IMR-90 (cell line): Measurements from ENCODE around the gene TENT5A. TPM values are rescaled to one million over a fixed set of nuclear protein-coding genes. Genes with fewer than 3 reads are reported as not detected.

Experiments
- ATAC-seq: fragments of 200-7000 bp; cut with Tn5 transposase; 2 replicates; pipeline ENCODE4 v1.9.1; 2020; ENCODE audit warnings: low read depth, mild to moderate bottlenecking, moderate library complexity
- BruUV-seq: library from RNA; stranded (reverse); fragments of 400-500 nt; replicated peaks from 2 replicates; lab custom pipeline; 2021; lab: Mats Ljungman, UMichigan
- CTCF ChIA-PET: fragments of 300-600 bp; formaldehyde crosslinking; extraction: SDS; loops from one replicate; lab custom pipeline; 2021; ENCODE audit warnings: antibody characterized with exemption; lab: Yijun Ruan, JAX
- POLR2A ChIA-PET: fragments of 300-600 bp; sonication (Branson Sonifier 250); formaldehyde crosslinking; loops from one replicate; lab custom pipeline; 2022; ENCODE audit warnings: antibody characterized with exemption; ENCODE audit not compliant: unreplicated experiment; lab: Charles Lee
- DNase-seq: peaks from one replicate; pipeline ENCODE4 v3.0.0; 2013
- H2AFZ ChIP-seq: replicated peaks from 2 replicates; pipeline ENCODE3; 2013; ENCODE audit warnings: low read length, mild to moderate bottlenecking; ENCODE audit not compliant: poor library complexity
- H2AK5ac ChIP-seq: 2 replicates; pipeline ENCODE4 v1.6.1; 2013; ENCODE audit warnings: low read depth, low read length, inconsistent platforms
- H2AK9ac ChIP-seq: replicated peaks from 2 replicates; pipeline ENCODE3; 2013; ENCODE audit warnings: mild to moderate bottlenecking, low read depth, low read length, moderate library complexity; ENCODE audit not compliant: poor library complexity
- H2BK120ac ChIP-seq: 2 replicates; pipeline ENCODE4 v1.6.1; 2013; ENCODE audit warnings: low read depth, low read length, inconsistent platforms
- H2BK15ac ChIP-seq: 3 replicates; pipeline ENCODE4 v1.6.1; 2013; ENCODE audit warnings: low read depth, low read length, inconsistent platforms
- H2BK20ac ChIP-seq: 2 replicates; pipeline ENCODE4 v1.6.1; 2013; ENCODE audit warnings: low read depth, mild to moderate bottlenecking, inconsistent platforms, low read length, moderate library complexity
- H2BK5ac ChIP-seq: 2 replicates; pipeline ENCODE4 v1.6.1; 2013; ENCODE audit warnings: mild to moderate bottlenecking, low read depth, low read length, inconsistent platforms; ENCODE audit not compliant: poor library complexity, severe bottlenecking
- H3K14ac ChIP-seq: replicated peaks from 2 replicates; pipeline ENCODE4 v1.6.1; 2013; ENCODE audit warnings: low read depth, low read length, inconsistent platforms
- H3K18ac ChIP-seq: 2 replicates; pipeline ENCODE4 v1.6.1; 2013; ENCODE audit warnings: low read depth, low read length, control low read depth
- H3K23ac ChIP-seq: 2 replicates; pipeline ENCODE4 v1.6.1; 2013; ENCODE audit warnings: low read depth, low read length, inconsistent platforms
- H3K27ac ChIP-seq: 2 replicates; pipeline ENCODE4 v1.5.1; 2013; ENCODE audit warnings: mild to moderate bottlenecking, control low read depth, low read length; ENCODE audit not compliant: insufficient read depth
- H3K27me3 ChIP-seq: 2 replicates; pipeline ENCODE4 v1.6.1; 2013; ENCODE audit warnings: low read length; ENCODE audit not compliant: control insufficient read depth, insufficient read depth
- H3K36me3 ChIP-seq: 2 replicates; pipeline ENCODE4 v1.6.1; 2013; ENCODE audit warnings: low read length, mixed read lengths; ENCODE audit not compliant: control insufficient read depth, insufficient read depth
- H3K4ac ChIP-seq: 2 replicates; pipeline ENCODE4 v1.6.1; 2013; ENCODE audit warnings: low read depth, low read length, inconsistent platforms
- H3K4me1 ChIP-seq: 2 replicates; pipeline ENCODE4 v1.6.1; 2013; ENCODE audit warnings: low read length, mixed read lengths; ENCODE audit not compliant: control insufficient read depth, insufficient read depth
- H3K4me2 ChIP-seq: 2 replicates; pipeline ENCODE4 v1.6.1; 2013; ENCODE audit warnings: low read depth, mild to moderate bottlenecking, control low read depth, low read length, moderate library complexity
- H3K4me3 ChIP-seq: 2 replicates; pipeline ENCODE4 v1.5.1; 2013; ENCODE audit warnings: low read depth, mild to moderate bottlenecking, control low read depth, low read length, moderate library complexity; ENCODE audit not compliant: insufficient read depth
- H3K56ac ChIP-seq: 2 replicates; pipeline ENCODE4 v1.6.1; 2013; ENCODE audit warnings: low read length, inconsistent platforms; ENCODE audit not compliant: insufficient read depth; ENCODE audit errors: extremely low read depth
- H3K79me1 ChIP-seq, 2 experiments: 2 replicates each; pipeline ENCODE4 v1.6.1; 2013; ENCODE audit warnings: low read length in 2 of 2, inconsistent platforms in 1 of 2, low read depth in 1 of 2
- H3K9ac ChIP-seq: 2 replicates; pipeline ENCODE4 v1.6.1; 2013; ENCODE audit warnings: low read depth, low read length, control low read depth
- H3K9me1 ChIP-seq: 2 replicates; pipeline ENCODE4 v1.6.1; 2013; ENCODE audit warnings: low read length, inconsistent platforms; ENCODE audit not compliant: insufficient read depth
- H3K9me3 ChIP-seq: 2 replicates; pipeline ENCODE4 v1.6.1; 2013; ENCODE audit warnings: low read length; ENCODE audit not compliant: control insufficient read depth, insufficient read depth
- H4K20me1 ChIP-seq: 2 replicates; pipeline ENCODE4 v1.6.1; 2013; ENCODE audit warnings: low read length, inconsistent platforms; ENCODE audit not compliant: insufficient read depth
- H4K5ac ChIP-seq: 2 replicates; pipeline ENCODE4 v1.6.1; 2013; ENCODE audit warnings: mild to moderate bottlenecking, low read depth, low read length, control low read depth
- H4K8ac ChIP-seq, 2 experiments: 2 replicates each; pipeline ENCODE4 v1.6.1; 2013; ENCODE audit warnings: low read depth in 2 of 2, low read length in 2 of 2, control low read depth in 1 of 2, inconsistent platforms in 1 of 2
- H4K91ac ChIP-seq: 2 replicates; pipeline ENCODE4 v1.6.1; 2013; ENCODE audit warnings: low read depth, low read length, inconsistent platforms; ENCODE audit not compliant: insufficient read depth
- CEBPB ChIP-seq: IDR thresholded peaks from 2 replicates; pipeline ENCODE4 v1.6.1; 2012; ENCODE audit warnings: low read depth, low read length, improper control_type of control experiment
- MAFK ChIP-seq: IDR thresholded peaks from 2 replicates; pipeline ENCODE4 v1.6.1; 2012; ENCODE audit warnings: low read depth, low read length, improper control_type of control experiment
- MXI1 ChIP-seq: IDR thresholded peaks from 2 replicates; pipeline ENCODE4 v1.6.1; 2012; ENCODE audit warnings: low read depth, mild to moderate bottlenecking, low read length, moderate library complexity, borderline replicate concordance
- POLR2A ChIP-seq: IDR thresholded peaks from 2 replicates; pipeline ENCODE4 v1.6.1; 2012; ENCODE audit warnings: mild to moderate bottlenecking, low read depth, low read length
- RAD21 ChIP-seq: IDR thresholded peaks from 2 replicates; pipeline ENCODE4 v1.6.1; 2012; ENCODE audit warnings: low read length, improper control_type of control experiment
- RFX5 ChIP-seq: IDR thresholded peaks from 2 replicates; pipeline ENCODE4 v1.8.0; 2012; ENCODE audit warnings: low read depth, mild to moderate bottlenecking, low read length, moderate library complexity
- SMC3 ChIP-seq: fragments of 150-350 bp; IDR thresholded peaks from 2 replicates; pipeline ENCODE4 v1.6.1; 2016; ENCODE audit warnings: low read depth, mild to moderate bottlenecking, antibody characterized with exemption, low read length, moderate library complexity
- WGBS, 2 experiments: methylation state at CpG; one replicate each; pipeline versions ENCODE4 v1.1.5 to v1.1.7; 2013; ENCODE audit warnings: missing lambda C conversion rate in 2 of 2; ENCODE audit not compliant: insufficient read length in 1 of 2; ENCODE audit errors: extremely low coverage in 2 of 2; 5-methylcytosine and 5-hydroxymethylcytosine counted together
- dilution Hi-C: fragments of 300-500 bp; cut with HindIII; formaldehyde crosslinking; loops from one replicate; pipeline ENCODE4 v1.14.3; 2018; ENCODE audit warnings: low sequenced_read_pairs; ENCODE audit not compliant: unreplicated experiment
- in situ Hi-C: fragments of 300-500 bp; cut with MboI; formaldehyde crosslinking; loops from 3 replicates; pipeline ENCODE4 v1.14.3; 2019; ENCODE audit warnings: low sequenced_read_pairs, inconsistent platforms, mixed read lengths
- intact Hi-C: fragments of 100-400 bp; cut with micrococcal nuclease; formaldehyde crosslinking; loops from 2 replicates; pipeline ENCODE4 v1.10.0; 2022
- polyA plus RNA-seq, 3 experiments: library from polyadenylated mRNA; depleted of rRNA; stranded (reverse); fragments of >200 nt; gene quantifications; 2 replicates each; pipeline ENCODE4 v1.2.3, GENCODE V29; 2012; ENCODE audit warnings: low replicate concordance in 1 of 3
- total RNA-seq: library from RNA; depleted of rRNA; stranded (reverse); fragments of >200 nt; gene quantifications from 2 replicates; pipeline ENCODE4 v1.2.3, GENCODE V29; 2012
- TF ChIP-seq, protein P1 (sequence below): fragments of 150-350 bp; IDR thresholded peaks from 2 replicates; pipeline ENCODE4 v1.6.1; 2016; ENCODE audit warnings: low read depth, mild to moderate bottlenecking, low read length, moderate library complexity, borderline replicate concordance
- TF ChIP-seq, protein P2 (sequence below): conservative IDR thresholded peaks from 2 replicates; pipeline ENCODE4 v1.5.1; 2012; ENCODE audit warnings: mild to moderate bottlenecking, low read depth, low read length, improper control_type of control experiment
- TF ChIP-seq, protein P3 (sequence below): fragments of 150-350 bp; IDR thresholded peaks from 2 replicates; pipeline ENCODE4 v1.6.1; 2017; ENCODE audit warnings: mild to moderate bottlenecking, antibody characterized with exemption, low read length, low read depth

The TENT5A gene
- total and polyA plus RNA-seq, 2 of the 4 experiments (the other 2 are of a cell fraction): 3.5 to 10.8 TPM

DNA sequence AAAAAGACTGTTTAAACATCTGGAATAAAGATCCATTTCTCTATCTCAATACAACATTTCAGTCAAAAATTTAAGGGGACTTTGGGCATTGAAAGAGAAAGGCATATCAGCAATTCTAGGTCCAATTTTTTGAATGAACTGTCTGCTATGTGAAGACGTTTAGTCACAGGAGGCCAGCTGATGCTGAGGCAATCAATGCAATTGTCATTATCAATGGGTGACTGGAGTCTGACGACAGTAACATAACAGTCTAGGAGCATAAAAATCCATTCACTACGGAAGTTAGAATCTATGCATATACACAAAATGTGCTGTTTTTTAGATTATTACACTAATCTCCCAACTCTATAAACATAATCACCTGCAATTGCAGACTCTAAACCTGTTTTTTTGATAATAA is 37.8 kb downstream of the TENT5A start:
- H3K56ac ChIP-seq: no peak overlapping the region
- H3K9me3 ChIP-seq: no peaks in the 10 kb centered on the region
- H3K36me3 ChIP-seq: no peaks in the 10 kb centered on the region
- H4K5ac ChIP-seq: no peak overlapping the region
- no peaks in the 10 kb centered on the region for H3K9me1 ChIP-seq
- no peak for DNase-seq
- H4K8ac ChIP-seq: no peak overlapping the region
- no peak overlapping the region for H2AK5ac ChIP-seq
- H3K4me3 ChIP-seq: no peak overlapping the region
- no peak overlapping the region for H2BK15ac ChIP-seq
- H4K20me1 ChIP-seq: no peaks in the 10 kb centered on the region
- ChIA-PET POLR2A (no interaction called here), CTCF (no interaction called here)
- H3K27me3 ChIP-seq: no peaks in the 10 kb centered on the region
- no peak overlapping the region for H2BK5ac ChIP-seq
- no peaks in the 10 kb centered on the region for H3K4me1 ChIP-seq
- no peaks in the 10 kb centered on the region for H3K79me1 ChIP-seq
- H2AK9ac ChIP-seq: no peak overlapping the region
- no peak overlapping the region for H4K91ac ChIP-seq
- H3K27ac ChIP-seq: no peak overlapping the region
- no peak overlapping the region for H3K4me2 ChIP-seq
- TF ChIP-seq, protein P1, sequence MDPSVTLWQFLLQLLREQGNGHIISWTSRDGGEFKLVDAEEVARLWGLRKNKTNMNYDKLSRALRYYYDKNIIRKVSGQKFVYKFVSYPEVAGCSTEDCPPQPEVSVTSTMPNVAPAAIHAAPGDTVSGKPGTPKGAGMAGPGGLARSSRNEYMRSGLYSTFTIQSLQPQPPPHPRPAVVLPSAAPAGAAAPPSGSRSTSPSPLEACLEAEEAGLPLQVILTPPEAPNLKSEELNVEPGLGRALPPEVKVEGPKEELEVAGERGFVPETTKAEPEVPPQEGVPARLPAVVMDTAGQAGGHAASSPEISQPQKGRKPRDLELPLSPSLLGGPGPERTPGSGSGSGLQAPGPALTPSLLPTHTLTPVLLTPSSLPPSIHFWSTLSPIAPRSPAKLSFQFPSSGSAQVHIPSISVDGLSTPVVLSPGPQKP: no peak
- TF ChIP-seq MAFK: no peak
- TF ChIP-seq SMC3: no peak
- TF ChIP-seq RFX5: no peak
- TF ChIP-seq CEBPB: no peak
- TF ChIP-seq, protein P2, sequence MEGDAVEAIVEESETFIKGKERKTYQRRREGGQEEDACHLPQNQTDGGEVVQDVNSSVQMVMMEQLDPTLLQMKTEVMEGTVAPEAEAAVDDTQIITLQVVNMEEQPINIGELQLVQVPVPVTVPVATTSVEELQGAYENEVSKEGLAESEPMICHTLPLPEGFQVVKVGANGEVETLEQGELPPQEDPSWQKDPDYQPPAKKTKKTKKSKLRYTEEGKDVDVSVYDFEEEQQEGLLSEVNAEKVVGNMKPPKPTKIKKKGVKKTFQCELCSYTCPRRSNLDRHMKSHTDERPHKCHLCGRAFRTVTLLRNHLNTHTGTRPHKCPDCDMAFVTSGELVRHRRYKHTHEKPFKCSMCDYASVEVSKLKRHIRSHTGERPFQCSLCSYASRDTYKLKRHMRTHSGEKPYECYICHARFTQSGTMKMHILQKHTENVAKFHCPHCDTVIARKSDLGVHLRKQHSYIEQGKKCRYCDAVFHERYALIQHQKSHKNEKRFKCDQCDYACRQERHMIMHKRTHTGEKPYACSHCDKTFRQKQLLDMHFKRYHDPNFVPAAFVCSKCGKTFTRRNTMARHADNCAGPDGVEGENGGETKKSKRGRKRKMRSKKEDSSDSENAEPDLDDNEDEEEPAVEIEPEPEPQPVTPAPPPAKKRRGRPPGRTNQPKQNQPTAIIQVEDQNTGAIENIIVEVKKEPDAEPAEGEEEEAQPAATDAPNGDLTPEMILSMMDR: no peak
- no peak for TF ChIP-seq RAD21
- no peak for TF ChIP-seq POLR2A
- TF ChIP-seq, protein P3, sequence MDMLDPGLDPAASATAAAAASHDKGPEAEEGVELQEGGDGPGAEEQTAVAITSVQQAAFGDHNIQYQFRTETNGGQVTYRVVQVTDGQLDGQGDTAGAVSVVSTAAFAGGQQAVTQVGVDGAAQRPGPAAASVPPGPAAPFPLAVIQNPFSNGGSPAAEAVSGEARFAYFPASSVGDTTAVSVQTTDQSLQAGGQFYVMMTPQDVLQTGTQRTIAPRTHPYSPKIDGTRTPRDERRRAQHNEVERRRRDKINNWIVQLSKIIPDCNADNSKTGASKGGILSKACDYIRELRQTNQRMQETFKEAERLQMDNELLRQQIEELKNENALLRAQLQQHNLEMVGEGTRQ: no peak
- no peak for TF ChIP-seq MXI1
- intact Hi-C loops: no loop called here
- in situ Hi-C loops: no loop called here
- H2BK120ac ChIP-seq: no peak overlapping the region
- dilution Hi-C loops: no loop called here
- H3K4ac ChIP-seq: no peak overlapping the region
- no peak overlapping the region for H2BK20ac ChIP-seq
- H3K23ac ChIP-seq: no peak overlapping the region
- 67% methylated on average over 1 of the region's 3 CpGs; no CpG with 5 or more reads in 1 of the 2 experiments for WGBS, 2 experiments
- no TSS peak for BruUV-seq
- no peak overlapping the region for H3K9ac ChIP-seq
- no peak overlapping the region for H3K18ac ChIP-seq
- H3K14ac ChIP-seq: no peak overlapping the region
- ATAC-seq: no peak
- H2AFZ ChIP-seq: no peak overlapping the region
